Skin of body (tissue), 2 donors: Measurements from ENCODE around the gene MYO10. TPM values are rescaled to one million over a fixed set of nuclear protein-coding genes. Genes with fewer than 3 reads are reported as not detected.
"Not testable (repeated sequence)": the region's sequence is repeated elsewhere in the genome, so short reads cannot be mapped to it uniquely, and the experiment has no call there.

ENCODE experiments used
- DNase-seq: peaks from one replicate; lab custom pipeline; 2025; lab: John Stamatoyannopoulos, UW
- total RNA-seq: library from RNA; depleted of rRNA; stranded (reverse); fragments of >200 nt; gene quantifications from one replicate; pipeline ENCODE4 v1.2.3, GENCODE V29; 2014

MYO10 gene
- total RNA-seq, 1 donor from 2014 or later: 40.1 TPM

DNA sequence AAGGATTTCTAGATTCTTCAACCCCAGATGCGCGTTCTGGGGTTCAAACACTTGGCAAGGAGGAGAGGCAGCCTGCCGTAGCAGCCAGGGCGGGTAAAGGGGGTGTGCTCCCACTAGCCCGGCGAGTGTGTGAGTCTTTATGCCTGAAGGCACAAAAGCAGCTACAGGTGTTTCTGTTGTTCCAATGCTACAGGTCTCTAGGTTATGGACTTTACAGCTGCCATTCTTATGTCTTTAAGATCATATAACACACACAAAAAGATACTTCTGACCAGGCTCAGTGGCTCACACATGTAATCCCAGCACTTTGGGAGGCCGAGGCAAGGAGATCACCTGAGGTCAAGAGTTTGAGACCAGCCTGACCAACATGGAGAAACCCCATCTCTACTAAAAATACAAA lies 185.6 kb downstream of the MYO10 start:
- DNase-seq: no peak

DNA sequence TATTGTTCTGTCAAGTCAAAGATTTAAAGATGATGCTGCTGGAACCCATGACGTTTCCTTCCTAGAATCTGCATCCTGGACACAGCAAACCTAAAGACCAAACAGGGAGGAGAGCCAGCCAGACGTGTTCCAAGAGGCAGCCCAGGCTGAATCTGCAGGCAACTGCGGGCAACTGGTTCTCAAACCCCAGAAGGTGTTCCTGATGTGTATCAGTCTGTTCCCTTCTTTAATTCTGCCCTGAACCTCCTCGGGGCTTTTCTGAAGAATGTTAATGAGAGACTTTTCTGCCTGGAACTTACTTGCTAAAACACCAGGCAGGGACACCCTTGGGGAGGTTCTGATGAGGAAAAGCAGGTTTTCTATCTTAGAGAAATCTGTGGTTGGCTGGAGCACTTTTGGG lies 186.5 kb downstream of the MYO10 start:
- no peak for DNase-seq

DNA sequence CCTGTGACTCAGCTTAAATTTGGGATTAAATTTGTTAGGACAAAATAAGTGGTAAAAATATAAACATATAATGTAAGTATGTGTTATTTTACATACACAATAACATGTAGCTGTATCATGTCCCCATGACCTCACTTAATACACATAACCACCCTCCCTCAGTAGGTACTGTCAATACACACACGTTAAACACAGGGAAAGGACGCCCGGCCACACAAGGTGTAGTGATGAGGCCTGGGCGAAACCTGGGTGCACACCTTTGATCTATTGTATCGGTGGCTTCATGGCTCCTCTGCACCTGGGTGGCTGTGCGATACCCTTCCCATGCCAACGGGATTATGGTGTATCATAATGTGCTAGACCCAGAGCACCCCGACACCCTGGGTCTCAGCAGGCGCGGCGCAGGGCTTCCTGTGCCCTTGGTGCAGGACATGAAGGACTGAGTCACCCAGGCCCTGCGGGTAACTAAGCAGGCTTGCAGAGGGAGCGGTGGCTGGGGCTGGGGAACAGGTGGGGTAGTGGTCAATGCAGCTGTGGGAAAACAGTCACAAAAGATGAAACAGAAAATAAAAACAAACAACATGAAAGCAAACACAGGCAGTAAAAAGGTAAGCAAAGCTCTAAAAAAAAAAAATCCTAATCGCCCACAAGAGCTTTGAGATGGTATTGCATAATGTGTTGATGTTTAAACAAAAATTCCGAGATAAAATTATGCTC lies 191.8 kb downstream of the MYO10 start:
- DNase-seq: no peak

DNA sequence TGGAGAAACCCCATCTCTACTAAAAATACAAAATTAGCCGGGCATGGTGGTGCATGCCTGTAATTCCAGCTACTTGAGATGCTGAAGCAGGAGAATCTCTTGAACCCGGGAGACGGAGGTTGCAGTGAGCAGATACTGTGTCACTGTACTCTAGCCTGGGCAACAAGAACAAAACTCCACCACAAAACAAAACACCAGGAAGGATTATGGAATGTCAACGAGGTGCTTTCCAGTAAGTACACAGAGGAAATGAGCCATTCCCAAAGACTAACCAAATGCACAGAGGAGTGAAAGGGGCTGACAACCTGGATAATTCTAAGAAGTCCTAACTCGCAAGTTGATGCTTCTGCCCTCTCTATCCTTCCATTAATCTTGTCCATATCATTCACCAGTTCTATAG lies 193.2 kb downstream of the MYO10 start:
- no peak for DNase-seq

DNA sequence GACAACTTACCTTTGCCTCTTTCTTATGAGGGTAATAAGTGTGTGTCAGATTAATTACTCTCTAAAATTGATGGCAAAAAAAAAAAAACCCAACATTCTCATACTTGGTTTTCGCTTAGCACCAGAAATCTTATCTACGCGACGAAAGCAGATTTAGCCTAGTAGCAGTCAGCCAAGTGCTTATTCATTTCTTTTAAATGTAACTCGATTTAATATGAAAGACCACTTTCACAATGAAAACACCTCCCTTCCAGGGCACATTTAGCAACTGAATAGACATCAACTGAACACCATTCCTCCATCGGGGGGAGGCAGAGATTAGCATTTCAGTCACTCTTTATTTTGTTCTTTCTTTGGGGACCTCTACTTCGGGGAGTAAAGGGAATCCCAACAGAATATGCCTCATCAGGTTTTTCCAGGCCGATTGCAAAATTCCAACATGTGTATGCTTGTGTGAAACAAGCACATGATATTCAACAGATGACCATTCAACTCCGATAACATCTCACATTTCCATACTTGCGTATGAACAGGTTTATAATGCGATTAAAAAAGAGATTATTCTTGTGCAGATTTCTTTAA lies 195.2 kb downstream of the MYO10 start:
- DNase-seq: no peak

DNA sequence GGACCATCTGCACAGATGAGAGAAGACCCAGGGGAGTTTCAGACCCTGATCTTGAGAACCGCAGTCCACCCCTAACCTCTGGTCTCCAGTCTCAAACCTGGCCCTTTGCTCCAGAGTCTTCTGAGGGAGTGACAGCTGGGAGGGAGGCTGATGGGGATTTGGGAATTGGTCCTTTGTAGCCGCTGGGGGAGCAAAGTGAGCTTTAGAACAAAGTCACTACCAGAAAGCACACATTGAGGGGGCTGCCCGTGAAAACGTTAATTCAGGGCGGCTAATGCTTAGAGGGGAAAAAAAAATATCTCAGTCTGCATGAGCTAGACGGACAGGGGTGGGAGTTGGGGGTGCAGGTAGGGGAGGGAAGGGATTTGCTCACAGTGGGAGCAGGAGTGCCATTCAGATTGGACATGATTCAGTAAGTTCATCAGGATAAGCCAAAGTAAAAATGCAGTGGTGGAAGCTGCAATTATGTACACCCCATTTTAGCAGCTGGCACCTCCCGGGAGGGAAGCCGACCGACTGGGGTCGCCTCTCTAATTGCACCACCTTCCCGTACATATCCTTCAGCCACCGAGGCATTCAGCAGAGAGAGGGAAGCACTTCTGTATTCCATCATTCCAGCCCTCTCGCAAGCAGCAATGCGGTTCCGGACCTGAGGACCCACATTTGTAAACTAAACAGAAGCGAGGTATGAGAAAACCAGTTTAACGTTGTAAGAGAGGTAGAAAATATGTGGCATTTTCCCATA lies 195.8 kb downstream of the MYO10 start:
- no peak for DNase-seq

DNA sequence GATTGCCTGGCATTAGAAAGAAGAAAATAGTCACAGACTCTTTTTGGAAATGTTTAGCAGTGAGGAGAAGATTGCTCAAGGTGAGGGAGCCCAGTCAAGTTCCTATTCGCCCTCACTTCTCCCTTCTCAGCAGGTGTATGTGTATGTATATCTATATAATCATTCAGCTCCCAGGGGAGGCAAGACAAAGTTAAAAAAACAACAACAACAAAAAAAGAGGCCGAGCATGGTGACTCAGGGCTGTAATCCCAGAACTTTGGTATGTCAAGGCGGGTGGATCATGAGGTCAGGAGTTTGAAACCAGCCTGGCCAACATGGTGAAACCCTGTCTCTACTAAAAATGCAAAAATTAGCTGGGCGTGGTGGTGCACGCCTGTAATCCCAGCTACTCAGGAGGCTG lies 197.7 kb downstream of the MYO10 start:
- not testable (repeated sequence) for DNase-seq

DNA sequence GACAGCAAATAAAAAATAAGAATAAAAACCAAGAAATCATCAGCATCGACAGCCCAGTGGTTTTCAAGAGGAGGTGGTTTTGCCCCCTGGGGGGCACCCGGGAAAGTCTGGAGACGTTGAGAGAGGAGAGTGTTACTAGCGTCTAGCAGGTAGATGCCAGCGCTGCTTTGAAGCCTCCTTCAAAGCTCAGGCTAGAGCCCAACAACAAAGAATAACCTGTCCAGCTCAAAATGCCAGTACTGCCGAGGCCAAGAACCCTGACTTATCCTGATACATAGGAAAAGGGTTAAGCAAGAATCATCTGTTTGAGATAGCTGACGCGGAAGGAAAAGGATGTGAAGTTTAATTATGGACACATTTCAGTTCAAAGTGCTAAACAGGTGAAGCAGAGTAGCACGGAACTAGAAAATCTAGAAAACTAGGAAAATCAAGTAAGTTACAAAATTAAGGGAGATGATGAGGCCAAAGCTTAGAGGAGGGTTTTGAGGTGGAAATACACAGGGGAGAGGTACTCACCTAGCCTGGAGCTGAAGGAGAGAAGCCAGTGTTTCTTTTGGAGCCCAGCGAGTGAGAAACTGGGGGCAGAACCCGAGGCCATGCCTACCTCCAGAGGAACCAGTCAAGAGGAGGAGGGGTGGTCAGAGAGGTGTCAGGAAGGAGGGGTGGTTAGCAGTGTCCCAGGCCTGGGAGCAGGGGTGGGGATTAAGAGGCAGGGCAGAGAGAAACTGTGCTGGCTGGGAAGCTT lies 198.3 kb downstream of the MYO10 start:
- no peak for DNase-seq

DNA sequence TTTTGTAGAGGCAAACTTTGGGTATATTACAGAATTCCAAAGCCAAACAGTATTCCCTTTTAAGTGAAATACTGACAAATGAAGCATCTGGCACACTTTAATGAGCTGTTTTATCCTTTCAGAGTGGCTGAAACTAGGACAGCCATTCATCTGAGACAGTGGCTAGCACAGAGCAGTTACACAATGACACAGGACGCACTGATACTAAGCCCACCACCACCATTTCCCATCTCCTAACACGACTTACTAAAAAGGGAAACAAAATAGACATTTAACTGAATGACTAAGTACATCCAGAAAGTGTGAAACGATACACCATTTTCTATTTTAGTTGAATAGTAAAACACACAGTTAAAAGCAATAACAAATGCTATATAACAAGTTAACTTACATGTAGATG lies 198.9 kb downstream of the MYO10 start:
- DNase-seq: no peak

DNA sequence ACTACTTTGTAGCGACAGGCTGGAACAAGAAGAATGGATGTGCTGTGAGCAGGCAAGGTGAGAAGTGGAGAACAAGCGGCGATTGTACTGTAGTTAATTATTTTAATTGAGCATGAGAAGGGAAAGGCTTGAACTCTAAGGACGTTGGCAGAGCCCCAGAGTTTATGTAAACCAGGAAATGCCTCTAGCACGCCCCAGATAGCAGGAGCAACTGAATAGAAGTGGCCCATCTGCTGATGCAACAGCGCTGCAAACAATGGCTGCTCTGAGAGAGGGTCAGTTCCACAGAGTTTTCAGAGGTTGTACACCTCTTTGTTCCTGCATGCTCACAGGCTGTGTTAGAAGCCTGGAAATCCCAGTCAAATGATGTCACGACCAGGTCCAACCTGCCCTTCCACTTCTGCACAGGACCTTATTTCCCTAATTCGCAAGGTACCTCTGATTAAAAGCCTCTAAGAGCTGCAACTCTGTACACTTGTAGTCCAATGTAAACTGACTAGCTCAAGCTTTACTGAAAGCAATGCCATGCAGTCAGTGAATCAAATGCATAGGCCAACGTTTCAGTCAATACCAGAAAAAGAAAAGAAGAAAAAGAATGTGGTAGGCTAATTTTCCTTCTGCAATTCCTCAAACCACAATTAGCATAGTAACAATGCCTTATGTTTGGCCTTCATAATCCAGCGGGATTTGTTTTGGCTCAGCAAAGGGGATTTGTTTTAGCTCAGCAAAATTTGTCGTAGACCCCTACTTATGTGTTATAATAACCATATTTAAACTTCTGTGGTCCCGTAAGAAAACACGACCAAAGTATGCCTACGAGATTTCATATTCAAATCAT lies 199.7 kb downstream of the MYO10 start:
- peak; percentile 23 for DNase-seq

DNA sequence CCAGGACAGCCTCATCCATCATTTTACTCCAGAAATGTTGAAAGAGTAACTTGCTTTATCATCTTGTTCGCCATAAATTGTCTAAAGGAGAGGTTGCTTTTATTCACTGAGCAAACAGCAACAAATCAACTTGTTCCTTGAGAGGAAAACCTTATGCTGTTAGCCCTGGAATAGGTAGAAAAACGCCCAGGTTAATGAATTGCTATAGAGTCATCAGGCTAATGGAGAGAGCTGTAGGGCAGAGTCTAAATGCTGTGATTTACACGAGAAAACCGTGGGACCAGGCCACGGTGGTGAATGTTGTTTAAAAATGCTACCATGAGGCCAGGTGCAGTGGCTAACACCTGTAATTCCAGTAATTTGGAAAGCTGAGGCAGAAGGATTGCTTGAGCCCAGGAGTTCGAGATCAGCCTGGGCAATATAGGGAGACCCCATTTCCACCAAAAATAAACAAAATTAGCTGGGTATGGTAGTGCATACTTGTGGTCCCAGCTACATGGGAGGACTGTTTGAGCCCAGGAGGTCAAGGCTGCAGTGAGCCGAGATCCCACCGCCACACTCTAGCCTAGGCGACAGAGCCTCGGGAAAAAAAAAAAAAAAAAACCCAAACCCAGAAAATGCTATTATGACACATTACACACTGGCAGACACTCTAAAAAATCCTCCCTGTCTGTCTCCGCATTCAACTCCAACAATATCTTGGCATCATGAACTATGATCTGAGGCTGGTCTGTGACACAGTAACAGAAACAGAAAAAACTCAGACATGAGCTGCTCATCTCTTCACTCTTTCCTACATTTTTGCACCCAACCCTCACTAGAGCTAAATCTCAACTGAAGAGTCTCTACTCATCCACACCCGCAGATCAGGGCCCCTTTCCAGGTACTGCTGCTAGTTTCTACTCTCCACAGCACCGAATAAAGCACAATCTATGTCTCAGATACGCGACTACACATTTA lies 200.7 kb downstream of the MYO10 start:
- no peak for DNase-seq

DNA sequence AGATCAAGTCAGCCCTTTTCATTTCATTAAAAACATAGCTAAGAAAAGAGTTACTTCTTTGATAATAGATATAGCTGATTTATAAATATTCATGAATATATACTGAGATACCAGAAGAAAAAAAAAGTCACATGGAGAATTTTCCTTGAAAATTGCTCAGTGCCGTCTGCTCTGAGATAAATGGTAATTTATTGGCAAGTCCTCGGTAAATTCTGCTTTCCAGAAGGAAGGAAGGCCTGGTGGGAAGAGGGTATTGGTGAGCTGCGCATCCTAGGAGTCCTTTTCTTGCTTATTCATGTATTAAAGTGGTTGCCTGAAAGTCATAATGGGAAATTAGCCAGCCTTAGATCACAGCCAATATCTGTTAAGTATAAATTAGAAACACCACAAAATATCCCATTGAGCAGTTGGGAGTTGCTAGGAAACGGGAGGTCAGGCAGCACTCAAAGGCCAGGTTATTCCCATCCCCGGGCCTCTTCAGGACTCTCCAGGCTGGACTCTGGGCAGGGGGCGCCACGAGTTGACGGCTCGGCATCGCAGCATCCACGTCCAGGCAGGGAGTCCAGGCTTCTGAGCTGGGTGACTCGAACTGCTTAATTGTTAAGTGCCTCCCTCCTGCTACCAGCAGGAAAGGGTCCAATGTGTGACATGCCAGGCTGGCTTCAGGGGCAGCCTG lies 202.6 kb downstream of the MYO10 start:
- no peak for DNase-seq

DNA sequence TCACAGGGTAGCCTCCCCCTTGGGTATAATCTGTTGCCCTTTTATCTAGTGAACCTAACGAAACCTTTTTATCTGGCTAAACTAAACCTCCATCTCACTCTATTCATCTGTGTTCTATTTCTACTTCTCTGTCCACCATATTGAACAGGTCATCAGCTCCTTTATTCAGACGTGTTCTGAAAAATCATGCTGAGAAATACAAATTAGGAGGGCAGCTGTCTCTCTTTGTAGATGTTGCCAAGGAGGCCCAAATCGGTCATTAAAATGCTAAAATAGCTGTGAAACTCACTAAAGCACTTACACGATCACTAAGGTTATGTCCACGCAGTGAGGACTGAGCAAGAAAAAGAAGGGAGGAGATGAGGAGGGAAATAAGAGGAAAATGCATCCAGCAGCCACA lies 203.7 kb downstream of the MYO10 start:
- DNase-seq: no peak

DNA sequence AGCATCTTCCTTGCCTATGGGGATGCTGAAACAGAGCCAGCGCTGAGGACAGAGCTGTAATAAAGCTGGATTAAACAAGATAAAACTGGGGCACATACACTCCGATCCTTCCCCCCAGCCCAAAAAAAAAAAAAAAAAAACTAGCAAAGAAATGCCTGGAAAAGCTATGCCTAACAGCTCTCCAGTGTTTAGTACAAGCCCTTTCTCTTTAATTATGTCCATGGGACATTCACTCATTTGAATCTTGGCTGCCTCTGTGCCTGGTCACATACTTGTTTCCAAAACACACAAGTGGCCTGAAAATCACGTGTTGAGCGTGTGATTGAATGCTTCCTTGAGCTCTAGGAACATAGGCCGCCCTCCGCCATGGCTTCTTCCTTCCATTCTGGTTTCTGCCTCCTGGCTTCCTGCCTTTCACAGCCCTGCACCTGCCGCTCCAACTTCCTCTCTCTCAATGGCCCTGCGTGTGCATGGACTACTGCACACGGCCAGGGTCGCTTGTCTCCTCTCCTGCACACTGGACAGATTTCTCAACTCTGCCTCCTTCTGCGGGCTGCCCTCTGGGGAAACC lies 208.2 kb downstream of the MYO10 start:
- peak; percentile 71 for DNase-seq

DNA sequence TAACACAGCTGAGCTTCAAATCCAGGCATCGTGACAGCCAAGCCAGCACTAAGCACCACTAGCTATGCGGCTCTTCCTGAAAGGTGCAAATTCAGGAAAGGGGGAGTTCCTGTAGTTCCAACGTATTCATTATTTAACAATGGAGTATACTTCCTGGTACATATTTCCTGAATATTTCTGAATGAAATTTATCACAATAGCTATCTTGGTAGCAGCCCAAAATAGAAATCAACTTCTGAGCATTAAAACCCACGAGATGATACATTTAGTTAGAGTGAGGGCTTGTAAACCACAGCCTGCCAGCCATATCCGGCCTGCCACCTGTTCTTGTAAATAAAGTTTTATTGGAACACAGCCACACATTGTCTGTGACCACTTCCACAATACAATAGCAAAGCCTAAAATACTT lies 209.5 kb downstream of the MYO10 start:
- DNase-seq: peak; percentile 37

DNA sequence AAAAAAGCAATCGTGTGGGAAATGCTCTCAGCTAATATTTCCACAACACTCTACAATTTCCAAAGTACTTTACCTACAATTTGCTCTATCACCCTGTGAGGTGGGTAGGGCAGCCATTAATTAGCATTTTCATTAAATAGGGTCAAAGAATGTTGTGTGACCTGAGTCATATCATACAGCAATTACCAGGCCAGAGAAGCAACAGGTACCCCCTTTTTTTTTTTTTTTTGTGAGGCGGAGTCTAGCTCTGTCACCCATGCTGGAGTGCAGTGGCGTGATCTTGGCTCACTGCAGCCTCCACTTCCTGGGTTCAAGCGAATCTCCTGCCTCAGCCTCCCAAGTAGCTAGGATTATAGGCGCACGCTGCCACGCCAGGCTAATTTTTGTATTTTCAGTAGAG lies 210.5 kb downstream of the MYO10 start:
- no peak for DNase-seq

DNA sequence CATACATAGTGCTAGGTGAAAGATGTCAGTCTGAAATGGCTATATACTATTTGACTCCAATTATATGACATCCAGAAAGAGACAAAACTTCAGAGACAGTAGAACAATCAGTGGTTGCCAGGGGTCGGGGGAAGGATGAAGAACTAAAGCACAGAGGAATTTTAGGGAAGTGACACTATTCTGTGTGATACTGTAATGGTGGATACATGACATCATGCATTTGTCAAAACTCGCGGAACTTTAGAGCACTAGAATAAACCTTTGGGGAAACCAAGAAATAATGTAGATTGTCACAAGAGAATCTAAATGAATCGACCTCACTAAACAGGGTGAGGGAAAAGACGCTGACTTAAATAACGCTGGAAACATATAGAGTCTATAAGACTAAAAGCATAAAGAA lies 212.3 kb downstream of the MYO10 start:
- DNase-seq: no peak

DNA sequence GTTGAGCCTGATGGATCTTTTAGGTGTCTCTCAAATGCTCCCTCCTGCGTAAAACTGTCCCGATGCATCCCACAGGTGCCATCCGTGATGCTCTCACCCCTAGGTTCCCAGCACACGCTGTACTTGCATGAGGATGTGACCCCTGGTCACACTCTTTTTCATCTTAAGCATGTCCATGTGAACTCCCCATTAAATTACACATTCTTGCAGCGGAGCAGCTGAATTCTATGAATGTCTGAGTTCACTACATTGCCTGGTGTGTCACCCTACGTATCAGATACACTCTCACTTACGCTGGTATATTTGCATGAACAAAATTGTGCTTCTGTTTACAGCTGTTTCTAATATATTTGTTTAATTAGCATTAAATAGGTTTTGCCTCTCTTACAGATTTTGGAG lies 214.0 kb downstream of the MYO10 start:
- no peak for DNase-seq
